Small intestine (tissue), 7 donors: Measurements from ENCODE around the gene HEATR5B. TPM values are rescaled to one million over a fixed set of nuclear protein-coding genes. Genes with fewer than 3 reads are reported as not detected.

Experiments used
- DNase-seq, 2 donors: peaks; one replicate each; pipeline versions ENCODE4 v3.0.0 to v3.0.0-alpha.2; 2013
- FAIRE-seq: peaks from 2 replicates; lab custom pipeline; 2012; peaks lifted over from hg19 to GRCh38; lab: Jason Lieb, UNC
- H3K27ac ChIP-seq, 3 donors: one replicate each; pipeline ENCODE4 v1.5.1; 2013; ENCODE audit warnings: low read length in 2 of 3, mild to moderate bottlenecking in 2 of 3, control low read depth in 1 of 3, inconsistent platforms in 1 of 3, low read depth in 1 of 3, moderate library complexity in 1 of 3
- H3K27me3 ChIP-seq, 3 donors: one replicate each; pipeline ENCODE4 v1.6.1; 2013; ENCODE audit warnings: low read length in 3 of 3, inconsistent platforms in 1 of 3; ENCODE audit not compliant: control insufficient read depth in 3 of 3, insufficient read depth in 3 of 3
- H3K36me3 ChIP-seq, 3 donors: one replicate each; pipeline ENCODE4 v1.6.1; 2013; ENCODE audit warnings: low read length in 3 of 3, inconsistent platforms in 1 of 3, low read depth in 1 of 3, mild to moderate bottlenecking in 1 of 3, moderate library complexity in 1 of 3; ENCODE audit not compliant: control insufficient read depth in 3 of 3, insufficient read depth in 2 of 3
- H3K4me1 ChIP-seq, 3 donors: one replicate each; pipeline ENCODE4 v1.6.1; 2013; ENCODE audit warnings: low read length in 2 of 3, inconsistent platforms in 1 of 3, low read depth in 1 of 3, mild to moderate bottlenecking in 1 of 3, moderate library complexity in 1 of 3; ENCODE audit not compliant: control insufficient read depth in 3 of 3, insufficient read depth in 2 of 3
- H3K4me3 ChIP-seq, 3 donors: one replicate each; pipeline ENCODE4 v1.5.1; 2013; ENCODE audit warnings: low read length in 3 of 3, control low read depth in 1 of 3, inconsistent platforms in 1 of 3, low read depth in 1 of 3, mild to moderate bottlenecking in 1 of 3, moderate library complexity in 1 of 3
- H3K9me3 ChIP-seq, 2 donors: one replicate each; pipeline ENCODE4 v1.6.1; 2013; ENCODE audit warnings: low read depth in 1 of 2, low read length in 1 of 2; ENCODE audit not compliant: control insufficient read depth in 2 of 2, insufficient read depth in 1 of 2
- WGBS, 3 donors: extraction: QIAGEN DNeasy Blood & Tissue Kit; methylation state at CpG; one replicate each; pipeline ENCODE4 v1.1.7; 2013; 5-methylcytosine and 5-hydroxymethylcytosine counted together
- polyA plus RNA-seq, 4 donors: library from polyadenylated mRNA; stranded (reverse) in 3 of 4; unstranded in 1 of 4; fragments of 200-250 nt in 3 of 4; fragments of 120-200 nt in 1 of 4; gene quantifications; one replicate each; pipeline versions ENCODE4 v1.2.1 to v1.2.3, GENCODE V29; 2013
- donor health status: healthy with polysubstance abuse.
- donor health status: control.
- donor health status: control.
- donor health status: Bipolar disorder and iron deficiency.
- donor health status: healthy.

HEATR5B gene
- polyA plus RNA-seq, 4 donors = 6.2 to 18.3 (median 10.5) TPM

- FAIRE-seq (no peak), DNase-seq (no peak)
- Histone ChIP-seq H3K4me3 (no peak overlapping the region), H3K9me3 (no peaks in the 10 kb centered on the region), H3K27me3 (no peaks in the 10 kb centered on the region), H3K4me1 (no peaks in the 10 kb centered on the region), H3K36me3 (no peaks in the 10 kb centered on the region), H3K27ac (no peak overlapping the region)
- 56 to 68% (median 64%) methylated on average over 2 of the region's 2 CpGs for WGBS, 3 donors
Measured at GRCh38 chr2:36973320-36973719, 110.9 kb downstream of the HEATR5B start.

- no peaks in the 10 kb centered on the region for H3K36me3 ChIP-seq
- no peaks in the 10 kb centered on the region for H3K9me3 ChIP-seq
- no peaks in the 10 kb centered on the region for H3K4me1 ChIP-seq
- no peak for DNase-seq
- H3K4me3 ChIP-seq = no peak overlapping the region
- no peaks in the 10 kb centered on the region for H3K27me3 ChIP-seq
- no peak for FAIRE-seq
- no peak overlapping the region for H3K27ac ChIP-seq
Measured at GRCh38 chr2:36971990-36972389, 112.2 kb downstream of the HEATR5B start.

GRCh38 chr2:36967236-36967876, 116.8 kb downstream of the HEATR5B start:
- Histone ChIP-seq H3K27me3 (no peaks in the 10 kb centered on the region), H3K9me3 (no peaks in the 10 kb centered on the region), H3K36me3 (no peaks in the 10 kb centered on the region), H3K27ac (peak overlapping the region; percentile 95 to 100 (median 98)), H3K4me3 (peak overlapping the region; percentile 60 to 90 (median 62)), H3K4me1 (peaks cover 0 to 7% (median 7%) of the 10 kb centered on the region in 3 donors)
- DNase-seq = peak; percentile 62 to 67
- WGBS, 3 donors = 7 to 23% (median 17%) methylated on average over 15 of the region's 15 CpGs
- no peak for FAIRE-seq

- H3K27me3 ChIP-seq = no peaks in the 10 kb centered on the region
- peaks cover 0 to 7% (median 7%) of the 10 kb centered on the region in 3 donors for H3K4me1 ChIP-seq
- H3K9me3 ChIP-seq = no peaks in the 10 kb centered on the region
- H3K27ac ChIP-seq = peak within 1 kb of the TSS; percentile 95 to 100 (median 98)
- FAIRE-seq (no peak), DNase-seq (peak; percentile 97 to 99)
- H3K36me3 ChIP-seq = no peaks in the 10 kb centered on the region
- H3K4me3 ChIP-seq = peak within 1 kb of the TSS; percentile 75 to 96 (median 90)
- WGBS, 3 donors = 0% methylated on average over 65 to 91 of the region's 91 CpGs
Measured at GRCh38 chr2:36966370-36967235, 117.6 kb downstream of the HEATR5B start, which contains the start of gene STRN. Gene STRN, minus strand, starts transcription at chr2:36966536. Its CDS starts 73 bp downstream, at chr2:36966463.

- no peaks in the 10 kb centered on the region for H3K9me3 ChIP-seq
- peak overlapping the region; percentile 72 to 96 (median 75) for H3K4me3 ChIP-seq
- H3K36me3 ChIP-seq = no peaks in the 10 kb centered on the region
- peak overlapping the region; percentile 68 to 91 (median 73) for H3K27ac ChIP-seq
- WGBS, 3 donors = 0 to 1% (median 0%) methylated on average over 23 to 42 of the region's 42 CpGs
- no peak for FAIRE-seq
- peaks cover 0 to 7% (median 7%) of the 10 kb centered on the region in 3 donors for H3K4me1 ChIP-seq
- peak; percentile 35 to 60 for DNase-seq
- no peaks in the 10 kb centered on the region for H3K27me3 ChIP-seq
Measured at GRCh38 chr2:36965751-36966369, 118.3 kb downstream of the HEATR5B start.

- H3K9me3 ChIP-seq = no peaks in the 10 kb centered on the region
- no peak for FAIRE-seq
- 11 to 25% (median 18%) methylated on average over 2 of the region's 2 CpGs for WGBS, 3 donors
- peak overlapping the region in 1 of 3 donors; percentile 68 for H3K27ac ChIP-seq
- DNase-seq = peak; percentile 36 to 48
- H3K4me1 ChIP-seq = peaks cover 0 to 7% (median 7%) of the 10 kb centered on the region in 3 donors
- peak overlapping the region; percentile 72 to 96 (median 75) for H3K4me3 ChIP-seq
- H3K27me3 ChIP-seq = no peaks in the 10 kb centered on the region
- H3K36me3 ChIP-seq = peaks cover 0 to under 1% (median 0%) of the 10 kb centered on the region in 3 donors
Measured at GRCh38 chr2:36965206-36965605, 119.0 kb downstream of the HEATR5B start.

GRCh38 chr2:36964496-36965058, 119.6 kb downstream of the HEATR5B start:
- WGBS, 3 donors = 64 to 75% (median 74%) methylated on average over 5 of the region's 5 CpGs
- peak overlapping the region in 1 of 3 donors; percentile 10 for H3K4me3 ChIP-seq
- FAIRE-seq (no peak), DNase-seq (no peak)
- no peaks in the 10 kb centered on the region for H3K27me3 ChIP-seq
- H3K36me3 ChIP-seq = peaks cover 0 to 2% (median 0%) of the 10 kb centered on the region in 3 donors
- no peaks in the 10 kb centered on the region for H3K9me3 ChIP-seq
- H3K27ac ChIP-seq = no peak overlapping the region
- peaks cover 0 to 7% (median 7%) of the 10 kb centered on the region in 3 donors for H3K4me1 ChIP-seq

GRCh38 chr2:36963734-36964133, 120.4 kb downstream of the HEATR5B start:
- peaks cover 0 to 7% (median 7%) of the 10 kb centered on the region in 3 donors for H3K4me1 ChIP-seq
- H3K27ac ChIP-seq = no peak overlapping the region
- H3K4me3 ChIP-seq = no peak overlapping the region
- no peak for FAIRE-seq
- peaks cover 0 to 2% (median under 1%) of the 10 kb centered on the region in 3 donors for H3K36me3 ChIP-seq
- no peaks in the 10 kb centered on the region for H3K27me3 ChIP-seq
- 93 to 96% (median 94%) methylated on average over 4 of the region's 4 CpGs for WGBS, 3 donors
- H3K9me3 ChIP-seq = no peaks in the 10 kb centered on the region
- DNase-seq = no peak
